Lung (tissue), 12 donors: Measurements from ENCODE around the gene MPPED1. TPM values are rescaled to one million over a fixed set of nuclear protein-coding genes. Genes with fewer than 3 reads are reported as not detected.

Source experiments
- ATAC-seq: fragments of 200-7000 bp; cut with Tn5 transposase; one replicate; pipeline ENCODE4 v1.9.1; 2020; ENCODE audit warnings: moderate number of reproducible peaks; ENCODE audit not compliant: insufficient read depth, low FRiP score
- DNase-seq, 3 donors: peaks; one replicate each; pipeline ENCODE4 v3.0.0-alpha.2; 2013 to 2017
- H3K27ac ChIP-seq, 2 donors: one replicate each; pipeline ENCODE4 v1.5.1; 2013; ENCODE audit warnings: mild to moderate bottlenecking in 2 of 2, moderate library complexity in 2 of 2, control low read depth in 1 of 2, inconsistent platforms in 1 of 2, low read depth in 1 of 2, low read length in 1 of 2
- H3K27me3 ChIP-seq, 3 donors: one replicate each; pipeline ENCODE4 v1.5.1; 2013; ENCODE audit warnings: low read length in 2 of 3; ENCODE audit not compliant: control insufficient read depth in 3 of 3, insufficient read depth in 3 of 3
- H3K36me3 ChIP-seq, 4 donors: one replicate each; pipeline ENCODE4 v1.5.1; 2013; ENCODE audit warnings: low read length in 4 of 4, mild to moderate bottlenecking in 1 of 4, moderate library complexity in 1 of 4; ENCODE audit not compliant: control insufficient read depth in 4 of 4, insufficient read depth in 4 of 4
- H3K4me1 ChIP-seq, 5 donors: one replicate each; pipeline ENCODE4 v1.5.1; 2013; ENCODE audit warnings: low read length in 5 of 5, mild to moderate bottlenecking in 2 of 5, moderate library complexity in 1 of 5; ENCODE audit not compliant: control insufficient read depth in 5 of 5, insufficient read depth in 5 of 5
- H3K4me3 ChIP-seq: one replicate; pipeline ENCODE4 v1.5.1; 2013; ENCODE audit warnings: mild to moderate bottlenecking, control low read depth, moderate library complexity
- H3K9ac ChIP-seq, 2 donors: one replicate each; pipeline ENCODE4 v1.5.1; 2013; ENCODE audit warnings: low read length in 2 of 2, control low read depth in 1 of 2; ENCODE audit not compliant: insufficient read depth in 1 of 2
- H3K9me3 ChIP-seq, 4 donors: one replicate each; pipeline ENCODE4 v1.5.1; 2013; ENCODE audit warnings: low read length in 3 of 4, mild to moderate bottlenecking in 1 of 4, moderate library complexity in 1 of 4; ENCODE audit not compliant: control insufficient read depth in 4 of 4, insufficient read depth in 3 of 4
- WGBS, 2 donors: extraction: QIAGEN DNeasy Blood & Tissue Kit; methylation state at CpG; one replicate each; pipeline ENCODE4 v1.1.7; 2013; 5-methylcytosine and 5-hydroxymethylcytosine counted together
- polyA plus RNA-seq, 2 donors: library from polyadenylated mRNA; stranded (reverse); fragments of 200-250 nt; gene quantifications; one replicate each; pipeline ENCODE4 v1.2.1, GENCODE V29; 2013
- total RNA-seq, 2 donors: library from RNA; depleted of rRNA in 1 of 2; stranded (reverse); fragments of >200 nt in 1 of 2; gene quantifications; one replicate each; pipeline ENCODE4 v1.2.1, GENCODE V29; 2014 to 2021
- TF ChIP-seq, protein P1 (sequence below): IDR thresholded peaks from 2 replicates; pipeline ENCODE4 v1.5.1; 2012; ENCODE audit warnings: mild to moderate bottlenecking; ENCODE audit errors: control extremely low read depth, extremely low read depth
- donor health status: control.
- donor health status: control.
- donor health status: Bipolar disorder and iron deficiency.
- donor health status: healthy.
- donor health status: DM: yes; HTN: yes; CAD: no.

The MPPED1 gene
- total and polyA plus RNA-seq, 4 donors: 0.05 to 0.65 TPM; not detected in 2

DNA sequence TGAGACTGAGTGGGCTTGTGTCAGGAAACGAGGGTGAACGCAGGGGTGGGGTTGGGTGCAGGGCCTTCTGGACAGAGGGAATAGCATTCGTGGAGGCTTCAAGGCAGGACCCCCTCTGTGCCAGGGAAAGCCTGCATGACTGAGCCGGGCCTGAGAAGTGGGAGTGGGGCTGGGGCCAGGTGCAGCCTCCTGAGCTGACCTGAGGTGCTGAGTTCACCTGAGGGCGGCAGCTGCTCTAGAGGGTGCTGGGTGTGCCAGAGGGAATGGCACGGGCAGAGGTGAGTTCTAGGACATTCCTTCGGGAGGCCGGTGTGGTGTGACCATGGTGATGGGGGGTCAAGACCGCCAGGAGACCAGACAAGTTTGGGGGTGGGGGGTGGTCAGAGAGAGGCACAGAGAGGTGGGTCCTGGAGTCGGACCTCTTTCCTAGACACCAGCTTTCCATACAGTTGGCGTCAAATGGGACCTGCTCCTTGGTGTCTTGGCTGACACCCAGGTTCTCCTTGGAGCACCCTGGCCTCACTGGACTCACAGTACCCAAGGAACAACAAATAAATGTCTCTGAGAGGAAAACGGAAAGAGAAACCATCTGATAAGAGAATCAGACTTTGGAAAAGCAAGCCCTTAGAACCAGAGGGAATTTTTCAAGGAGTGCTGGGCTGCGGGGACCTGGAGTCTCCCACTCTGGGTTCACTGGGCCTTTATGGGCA lies 7.7 kb downstream of the MPPED1 start:
- Histone ChIP-seq H3K9me3 (no peaks in the 10 kb centered on the region), H3K9ac (no peak overlapping the region), H3K4me1 (no peaks in the 10 kb centered on the region), H3K27ac (no peak overlapping the region), H3K27me3 (peaks cover 2 to 16% (median 4%) of the 10 kb centered on the region in 3 donors), H3K36me3 (no peaks in the 10 kb centered on the region), H3K4me3 (no peak overlapping the region)
- WGBS, 2 donors: 74 to 83% methylated on average over 13 of the region's 13 CpGs
- DNase-seq: no peak
- TF ChIP-seq, protein P1, sequence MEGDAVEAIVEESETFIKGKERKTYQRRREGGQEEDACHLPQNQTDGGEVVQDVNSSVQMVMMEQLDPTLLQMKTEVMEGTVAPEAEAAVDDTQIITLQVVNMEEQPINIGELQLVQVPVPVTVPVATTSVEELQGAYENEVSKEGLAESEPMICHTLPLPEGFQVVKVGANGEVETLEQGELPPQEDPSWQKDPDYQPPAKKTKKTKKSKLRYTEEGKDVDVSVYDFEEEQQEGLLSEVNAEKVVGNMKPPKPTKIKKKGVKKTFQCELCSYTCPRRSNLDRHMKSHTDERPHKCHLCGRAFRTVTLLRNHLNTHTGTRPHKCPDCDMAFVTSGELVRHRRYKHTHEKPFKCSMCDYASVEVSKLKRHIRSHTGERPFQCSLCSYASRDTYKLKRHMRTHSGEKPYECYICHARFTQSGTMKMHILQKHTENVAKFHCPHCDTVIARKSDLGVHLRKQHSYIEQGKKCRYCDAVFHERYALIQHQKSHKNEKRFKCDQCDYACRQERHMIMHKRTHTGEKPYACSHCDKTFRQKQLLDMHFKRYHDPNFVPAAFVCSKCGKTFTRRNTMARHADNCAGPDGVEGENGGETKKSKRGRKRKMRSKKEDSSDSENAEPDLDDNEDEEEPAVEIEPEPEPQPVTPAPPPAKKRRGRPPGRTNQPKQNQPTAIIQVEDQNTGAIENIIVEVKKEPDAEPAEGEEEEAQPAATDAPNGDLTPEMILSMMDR: no peak
- ATAC-seq: no peak

DNA sequence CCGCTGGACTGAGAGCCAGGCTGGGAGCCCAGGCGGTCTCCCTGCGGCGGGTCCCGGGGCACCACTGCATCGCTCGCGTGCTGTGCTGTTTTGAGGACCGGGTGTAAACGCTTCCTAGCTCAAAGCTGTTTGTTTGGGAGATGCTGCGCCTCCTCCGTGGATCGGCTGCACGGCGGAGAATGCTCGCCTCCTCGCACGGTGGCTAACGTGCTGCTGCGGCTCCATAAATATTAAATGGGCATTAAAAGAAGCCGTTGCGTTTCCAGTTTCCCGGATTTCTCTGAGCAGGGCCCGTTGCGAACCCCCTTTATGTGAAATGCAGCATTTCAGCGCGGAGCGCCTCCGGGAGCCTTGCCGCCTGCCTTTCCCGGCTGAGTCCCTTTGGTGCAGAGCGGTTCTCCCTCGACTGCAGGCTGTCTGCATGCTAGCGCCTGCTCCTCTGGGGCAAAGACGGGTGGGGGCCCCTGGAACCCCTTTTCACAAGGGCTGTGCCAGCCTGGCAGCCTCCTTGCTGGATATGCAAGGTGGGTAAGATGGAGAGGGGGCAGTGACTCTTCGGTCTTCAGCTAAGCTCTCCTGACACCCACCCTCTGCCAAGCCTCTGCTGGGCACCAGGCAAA lies 9.3 kb downstream of the MPPED1 start:
- Histone ChIP-seq H3K27ac (no peak overlapping the region), H3K4me1 (no peaks in the 10 kb centered on the region), H3K9me3 (no peaks in the 10 kb centered on the region), H3K36me3 (no peaks in the 10 kb centered on the region), H3K27me3 (peaks cover 2 to 8% (median 4%) of the 10 kb centered on the region in 3 donors), H3K9ac (no peak overlapping the region), H3K4me3 (no peak overlapping the region)
- ATAC-seq (no peak), DNase-seq (no peak)
- 71 to 86% methylated on average over 36 of the region's 36 CpGs for WGBS, 2 donors
- TF ChIP-seq, protein P1: no peak

DNA sequence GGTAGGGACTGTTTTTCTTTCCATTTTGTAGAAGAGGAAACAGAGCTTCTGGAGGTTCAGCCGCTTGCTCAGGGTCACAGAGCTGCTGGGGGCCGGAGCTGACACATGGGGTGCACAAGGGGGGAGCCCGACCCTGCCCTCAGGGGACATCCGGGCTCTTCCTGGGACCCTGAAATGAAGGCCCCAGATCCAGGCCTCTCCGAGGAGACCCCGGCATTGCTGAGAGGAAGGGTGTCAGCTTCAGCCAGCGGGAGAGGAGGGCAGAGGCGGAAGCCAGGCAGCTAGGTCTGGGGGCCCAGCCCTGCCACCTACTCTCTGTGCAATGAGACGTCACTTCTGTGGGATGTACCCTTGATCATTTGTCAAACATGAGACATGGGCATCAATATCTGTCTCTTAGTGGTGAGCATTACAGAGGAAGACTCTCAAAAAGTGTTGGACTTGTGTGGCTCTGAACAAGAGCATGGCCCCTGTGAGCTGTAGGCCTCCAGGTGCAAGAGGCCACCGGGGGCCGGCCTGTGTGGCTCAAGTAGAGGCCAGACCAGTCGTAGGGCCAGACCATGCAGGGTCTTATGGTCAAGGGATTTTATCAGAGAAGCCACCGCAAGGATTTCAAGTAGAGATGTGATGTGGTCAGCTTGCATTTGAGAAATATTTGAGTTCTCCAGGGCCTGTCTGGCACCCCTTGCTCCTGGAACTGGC lies 10.3 kb downstream of the MPPED1 start:
- TF ChIP-seq, protein P1: no peak
- H3K9ac ChIP-seq: no peak overlapping the region
- no peak overlapping the region for H3K4me3 ChIP-seq
- ATAC-seq (no peak), DNase-seq (no peak)
- peaks cover 0 to 8% (median 0%) of the 10 kb centered on the region in 3 donors for H3K27me3 ChIP-seq
- H3K4me1 ChIP-seq: no peaks in the 10 kb centered on the region
- 84 to 89% methylated on average over 13 of the region's 13 CpGs for WGBS, 2 donors
- no peak overlapping the region for H3K27ac ChIP-seq
- H3K36me3 ChIP-seq: no peaks in the 10 kb centered on the region
- H3K9me3 ChIP-seq: no peaks in the 10 kb centered on the region
